Neural cell (in vitro differentiated cells): ENCODE measurements around the gene UVRAG.

Experiments used
- EZH2 ChIP-seq: fragments of 200-600, 300-800 bp; shearing (Covaris generic), sonication (generic); IDR thresholded peaks from 2 replicates; pipeline ENCODE4 v1.6.1; 2014; ENCODE audit warnings: antibody characterized with exemption, low read length, borderline replicate concordance, mild to moderate bottlenecking; ENCODE audit not compliant: insufficient read depth, poor library complexity, severe bottlenecking
- POLR2AphosphoS5 ChIP-seq: IDR thresholded peaks from 2 replicates; pipeline ENCODE4 v1.6.1; 2012
- TAF1 ChIP-seq: IDR thresholded peaks from 2 replicates; pipeline ENCODE4 v1.6.1; 2012; ENCODE audit warnings: low read depth

DNA sequence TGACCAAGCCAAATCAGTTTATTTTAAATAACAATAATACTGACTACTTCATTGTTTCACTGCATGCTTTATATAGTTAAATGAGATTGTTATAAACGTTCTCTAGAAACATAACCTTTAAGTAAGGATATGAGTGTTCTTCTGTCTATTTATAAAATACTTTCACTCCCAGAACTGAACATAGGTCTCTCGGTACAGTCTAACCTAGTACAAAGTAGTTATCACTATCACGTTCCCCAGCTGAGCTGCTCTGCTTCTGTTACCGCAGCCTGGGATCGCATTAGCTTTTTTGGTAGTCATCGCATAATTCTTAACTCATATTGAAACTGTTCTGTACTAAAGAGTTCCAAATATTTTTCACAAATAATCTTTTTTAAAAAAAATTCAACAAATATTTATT, 247.7 kb downstream of the UVRAG start:
- TF ChIP-seq TAF1 (no peak), EZH2 (no peak), POLR2AphosphoS5 (no peak)
